GM12878 (cell line): ENCODE measurements around the gene FBXW8. TPM values are rescaled to one million over a fixed set of nuclear protein-coding genes. Genes with fewer than 3 reads are reported as not detected.

ENCODE experiments used
- ATAC-seq: fragments of 200-7000 bp; cut with Tn5 transposase; 3 replicates; pipeline ENCODE4 v1.9.1; 2020; ENCODE audit warnings: mild to moderate bottlenecking, moderate library complexity
- BruUV-seq: library from RNA; stranded (reverse); fragments of 400-500 nt; replicated peaks from 2 replicates; lab custom pipeline; 2021; lab: Mats Ljungman, UMichigan
- CTCF ChIA-PET: fragments of 300-600 bp; sonication (Branson Sonifier 250); formaldehyde crosslinking; extraction: SDS; loops from one replicate; lab custom pipeline; 2021; ENCODE audit warnings: inconsistent platforms; lab: Yijun Ruan, JAX
- POLR2A ChIA-PET: fragments of 350-600 bp; formaldehyde crosslinking; extraction: SDS; loops from one replicate; lab custom pipeline; 2021; ENCODE audit warnings: inconsistent platforms; lab: Charles Lee
- RAD21 ChIA-PET: fragments of 300-600 bp; sonication (Branson Sonifier 250); formaldehyde crosslinking; loops from one replicate; lab custom pipeline; 2023; ENCODE audit warnings: antibody characterized with exemption; ENCODE audit not compliant: unreplicated experiment; lab: Charles Lee
- SMC1A ChIA-PET: fragments of 300-600 bp; sonication (Branson Sonifier 250); formaldehyde crosslinking; loops from one replicate; lab custom pipeline; 2023; ENCODE audit not compliant: unreplicated experiment, uncharacterized antibody; lab: Charles Lee
- DNase-seq: peaks from one replicate; pipeline ENCODE4 v3.0.0-alpha.2; 2011; ENCODE audit warnings: low read depth, low spot score
- FAIRE-seq: peaks from 3 replicates; lab custom pipeline; 2011; peaks lifted over from hg19 to GRCh38; lab: Jason Lieb, UNC
- H2AFZ ChIP-seq: 2 replicates; pipeline ENCODE4 v1.6.0; 2011; ENCODE audit warnings: low read depth, low read length, control low read depth; ENCODE audit not compliant: control insufficient read depth
- H3K27ac ChIP-seq: 2 replicates; pipeline ENCODE4 v1.5.1; 2011; ENCODE audit warnings: control low read depth; ENCODE audit not compliant: control insufficient read depth, insufficient read depth
- H3K27me3 ChIP-seq, 2 experiments: replicated peaks in 1 of 2; 2 replicates each; pipeline versions ENCODE4 v1.6.0 to v1.6.1; 2011; ENCODE audit warnings: low read length in 1 of 2; ENCODE audit not compliant: control insufficient read depth in 2 of 2, insufficient read depth in 2 of 2
- H3K36me3 ChIP-seq, 2 experiments: 2 replicates each; pipeline ENCODE4 v1.5.1; 2011; ENCODE audit warnings: low read length in 1 of 2; ENCODE audit not compliant: control insufficient read depth in 2 of 2, insufficient read depth in 2 of 2
- H3K4me1 ChIP-seq: 2 replicates; pipeline ENCODE4 v1.6.1; 2011; ENCODE audit warnings: mild to moderate bottlenecking, low read length, moderate library complexity, mixed read lengths; ENCODE audit not compliant: control insufficient read depth, insufficient read depth
- H3K4me2 ChIP-seq: 2 replicates; pipeline ENCODE4 v1.6.0; 2011; ENCODE audit warnings: control low read depth; ENCODE audit not compliant: control insufficient read depth, insufficient read depth
- H3K4me3 ChIP-seq: fragments of 200-600 bp; sonication (generic); 2 replicates; pipeline ENCODE4 v1.5.1; 2016
- H3K79me2 ChIP-seq: 2 replicates; pipeline ENCODE4 v1.6.0; 2011; ENCODE audit warnings: low read length; ENCODE audit not compliant: control insufficient read depth, insufficient read depth
- H3K9ac ChIP-seq: 2 replicates; pipeline ENCODE4 v1.8.0; 2011; ENCODE audit warnings: low read length, control low read depth, mixed read lengths; ENCODE audit not compliant: control insufficient read depth, insufficient read depth
- H3K9me3 ChIP-seq: replicated peaks from 3 replicates; pipeline ENCODE4 v1.5.1; 2011; ENCODE audit warnings: mild to moderate bottlenecking, low read length; ENCODE audit not compliant: control insufficient read depth, insufficient read depth
- H4K20me1 ChIP-seq: 2 replicates; pipeline ENCODE4 v1.6.0; 2011; ENCODE audit not compliant: control insufficient read depth, insufficient read depth
- ATF3 ChIP-seq: IDR thresholded peaks from 2 replicates; pipeline ENCODE4 v1.6.1; 2011; ENCODE audit warnings: low read depth, mild to moderate bottlenecking, low read length, moderate library complexity, borderline replicate concordance; ENCODE audit errors: extremely low read depth
- BHLHE40 ChIP-seq, 2 experiments: fragments of 450-650 bp in 1 of 2; IDR thresholded peaks; 2 replicates each; pipeline ENCODE4 v1.6.1; 2011 to 2017; ENCODE audit warnings: low read depth in 2 of 2, borderline replicate concordance in 1 of 2, improper control_type of control experiment in 1 of 2, low read length in 1 of 2, mild to moderate bottlenecking in 1 of 2
- CTCF ChIP-seq, 3 experiments: IDR thresholded peaks in 2 of 3; conservative IDR thresholded peaks in 1 of 3; 2 replicates each; pipeline ENCODE4 v1.5.1; 2011; ENCODE audit warnings: low read depth in 3 of 3, low read length in 3 of 3, mild to moderate bottlenecking in 3 of 3, control low read depth in 2 of 3, moderate library complexity in 2 of 3, inconsistent platforms in 1 of 3, mixed read lengths in 1 of 3; ENCODE audit not compliant: control insufficient read depth in 2 of 3, insufficient read depth in 1 of 3; ENCODE audit errors: extremely low read depth in 1 of 3
- EP300 ChIP-seq, 2 experiments: fragments of 150-350 bp in 1 of 2; IDR thresholded peaks; 2 replicates each; pipeline ENCODE4 v1.6.1; 2011 to 2012; ENCODE audit warnings: low read depth in 2 of 2, low read length in 2 of 2, borderline replicate concordance in 1 of 2, improper control_type of control experiment in 1 of 2, inconsistent platforms in 1 of 2; ENCODE audit not compliant: control insufficient read depth in 1 of 2
- IKZF1 ChIP-seq: fragments of 450-650 bp; conservative IDR thresholded peaks from 2 replicates; pipeline ENCODE4 v1.6.1; 2017; ENCODE audit warnings: antibody characterized with exemption, mild to moderate bottlenecking
- JUNB ChIP-seq: IDR thresholded peaks from 2 replicates; pipeline ENCODE4 v1.6.1; 2016; ENCODE audit warnings: antibody characterized with exemption, mild to moderate bottlenecking
- LARP7 ChIP-seq: fragments of 450-650 bp; IDR thresholded peaks from 2 replicates; pipeline ENCODE4 v1.6.1; 2017; ENCODE audit warnings: mild to moderate bottlenecking
- NFYB ChIP-seq: IDR thresholded peaks from 2 replicates; pipeline ENCODE4 v1.6.1; 2011; ENCODE audit warnings: low read depth, mild to moderate bottlenecking, low read length, improper control_type of control experiment, moderate library complexity; ENCODE audit not compliant: insufficient read depth
- RUNX3 ChIP-seq: IDR thresholded peaks from 2 replicates; pipeline ENCODE4 v1.6.1; 2012; ENCODE audit warnings: low read length, inconsistent platforms
- whole genome bisulfite sequencing: methylation state at CpG from one replicate; pipeline ENCODE4 v1.1.6; 2016; ENCODE audit warnings: low lambda C conversion rate; ENCODE audit not compliant: insufficient replicate concordance, insufficient coverage; ENCODE audit errors: missing lambda C conversion rate; 5-methylcytosine and 5-hydroxymethylcytosine counted together
- in situ Hi-C: fragments of 300-500 bp; cut with MboI; formaldehyde crosslinking; loops from 9 replicates; pipeline ENCODE4 v1.14.3; 2018; ENCODE audit warnings: mixed read lengths
- intact Hi-C: fragments of 100-400 bp; cut with micrococcal nuclease; formaldehyde crosslinking; loops from one replicate; pipeline ENCODE4 v1.14.2; 2022; ENCODE audit not compliant: unreplicated experiment
- polyA plus RNA-seq, 11 experiments: library from polyadenylated mRNA; depleted of rRNA in 4 of 11; unstranded in 6 of 11; stranded (reverse) in 5 of 11; fragments of >200 nt; fragmentation: Nextera tagmentation in 4 of 11; fragmentation: Illumina TruSeq in 1 of 11; extraction: Ambion mirVana in 4 of 11; extraction: Trizol in 1 of 11; gene quantifications; 1 replicate in 1 of 11; 2 replicates in 10 of 11; pipeline versions ENCODE4 v1.2.1 to v1.2.3, GENCODE V29; 2011 to 2016; ENCODE audit warnings: inconsistent platforms in 2 of 11, missing spikeins in 2 of 11, low read depth in 1 of 11
- total RNA-seq, 4 experiments: library from RNA; depleted of rRNA in 3 of 4; stranded (reverse); fragments of >200 nt in 3 of 4; fragmentation: Illumina TruSeq in 1 of 4; extraction: Trizol in 1 of 4; gene quantifications; 2 replicates each; pipeline versions ENCODE4 v1.2.1 to v1.2.3, GENCODE V29; 2013 to 2021

The FBXW8 gene
- total and polyA plus RNA-seq, 10 of the 15 experiments (the other 5 are each of a cell fraction or from before 2014, with no cell fraction given) = 0.49 to 7.5 (median 4.4) TPM

GRCh38 chr12:116870306-116870705 lies 40.4 kb upstream of the FBXW8 start:
- CTCF ChIA-PET = interaction anchor here (0.8 kb wide), 1 partner anchor 111 kb away, joined by 3 read pairs; no protein-coding TSS in a partner anchor

More at GRCh38 chr12:116870306-116870705, 40.4 kb upstream of the FBXW8 start:
- Histone ChIP-seq H3K27me3 (peaks cover 0 to 2% of the 10 kb centered on the region in 2 experiments; a peak in 1 of 4 replicates), H3K4me1 (no peaks in the 10 kb centered on the region), H3K27ac (no peak overlapping the region), H3K79me2 (no peaks in the 10 kb centered on the region), H3K9ac (no peak overlapping the region), H2AFZ (no peak overlapping the region), H3K9me3 (no peaks in the 10 kb centered on the region), H3K4me2 (no peak overlapping the region), H4K20me1 (no peaks in the 10 kb centered on the region), H3K4me3 (no peak overlapping the region), H3K36me3 (no peaks in the 10 kb centered on the region)
- intact Hi-C loops = no loop called here
- TF ChIP-seq NFYB (no peak), BHLHE40 (IDR thresholded peaks at IDR 0.05; ENCODE audit: borderline replicate concordance in 1 of 2, low read depth in 2 of 2, low read length in 1 of 2) (no peak), RUNX3 (no peak), EP300 (IDR thresholded peaks at IDR 0.05; ENCODE audit: borderline replicate concordance in 1 of 2, control insufficient read depth in 1 of 2, low read depth in 2 of 2, low read length in 2 of 2) (no peak), CTCF (IDR thresholded peaks at IDR 0.05 in 2 of 3, conservative IDR thresholded peaks at IDR 0.05 in 1 of 3; ENCODE audit: control insufficient read depth in 2 of 3, extremely low read depth in 1 of 3, insufficient read depth in 1 of 3, low read depth in 3 of 3, low read length in 3 of 3) (no peak), ATF3 (no peak), JUNB (no peak), LARP7 (no peak), IKZF1 (no peak)
- ChIA-PET POLR2A (no interaction called here), SMC1A (interaction anchor here (0.6 kb wide), 1 partner anchor 1703 kb away, joined by 3 read pairs; no protein-coding TSS in a partner anchor), RAD21 (no interaction called here)
- in situ Hi-C loops = no loop called here
- DNase-seq (no peak), ATAC-seq (no peak), FAIRE-seq (no peak)
- WGBS = 41% methylated on average over 4 of the region's 4 CpGs
- BruUV-seq = no TSS peak
